ENCODE measurements around the gene TRPV2.
A peak's percentile ranks its signal among the peaks of the same experiment; 100 is the strongest.

TRPV2 gene

GRCh38 chr17:16406742-16407674 is 8.4 kb upstream of the TRPV2 start:
- DNase-seq (ENCODE audit: low spot score), result peak; percentile 93

- DNase-seq (ENCODE audit: low spot score), result no peak
These were observed 7.3 kb upstream of the TRPV2 start for GRCh38 chr17:16407911-16408588.

- no peak for DNase-seq (ENCODE audit: low spot score)
These were observed 2.0 kb downstream of the TRPV2 start for GRCh38 chr17:16417399-16417798.

GRCh38 chr17:16417896-16418684 is 2.7 kb downstream of the TRPV2 start:
- no peak for DNase-seq (ENCODE audit: low spot score)

- DNase-seq (ENCODE audit: low spot score), result no peak
These were observed 3.3 kb downstream of the TRPV2 start for GRCh38 chr17:16418685-16419068.

GRCh38 chr17:16419074-16419928 is 3.9 kb downstream of the TRPV2 start:
- no peak for DNase-seq (ENCODE audit: low spot score)

- DNase-seq (ENCODE audit: low spot score), result no peak
These were observed 4.5 kb downstream of the TRPV2 start for GRCh38 chr17:16419929-16420271.

GRCh38 chr17:16422416-16422815 is 7.0 kb downstream of the TRPV2 start:
- no peak for DNase-seq (ENCODE audit: low spot score)

- peak; percentile 45 for DNase-seq (ENCODE audit: low spot score)
These were observed 8.0 kb downstream of the TRPV2 start for GRCh38 chr17:16423226-16423872.

- no peak for DNase-seq (ENCODE audit: low spot score)
These were observed 9.8 kb downstream of the TRPV2 start for GRCh38 chr17:16425202-16425601.

GRCh38 chr17:16425698-16426659 is 10.6 kb downstream of the TRPV2 start:
- DNase-seq (ENCODE audit: low spot score), result peak; percentile 45

GRCh38 chr17:16427020-16427419 is 11.6 kb downstream of the TRPV2 start:
- DNase-seq (ENCODE audit: low spot score), result no peak

GRCh38 chr17:16428098-16428882 is 12.9 kb downstream of the TRPV2 start:
- peak; percentile 78 for DNase-seq (ENCODE audit: low spot score)

GRCh38 chr17:16429083-16429482 is 13.7 kb downstream of the TRPV2 start:
- no peak for DNase-seq (ENCODE audit: low spot score)

- DNase-seq (ENCODE audit: low spot score), result no peak
These were observed 15.3 kb downstream of the TRPV2 start for GRCh38 chr17:16430650-16431049.

GRCh38 chr17:16432017-16432416 is 16.6 kb downstream of the TRPV2 start:
- peak; percentile 50 for DNase-seq (ENCODE audit: low spot score)

- no peak for DNase-seq (ENCODE audit: low spot score)
These were observed 18.1 kb downstream of the TRPV2 start for GRCh38 chr17:16433514-16433913.

- DNase-seq (ENCODE audit: low spot score), result peak; percentile 71
These were observed 19.3 kb downstream of the TRPV2 start for GRCh38 chr17:16434662-16435061.

Data from ecto neural progenitor cell (in vitro differentiated cells).